OCI-M1 (cell line): ENCODE measurements around the gene C1QB.
"Not testable (repeated sequence)": the region's sequence is repeated elsewhere in the genome, so short reads cannot be mapped to it uniquely, and the experiment has no call there.

Experiments
- DNase-seq: peaks from one replicate; lab custom pipeline; 2025; lab: John Stamatoyannopoulos, UW

The C1QB gene

DNA sequence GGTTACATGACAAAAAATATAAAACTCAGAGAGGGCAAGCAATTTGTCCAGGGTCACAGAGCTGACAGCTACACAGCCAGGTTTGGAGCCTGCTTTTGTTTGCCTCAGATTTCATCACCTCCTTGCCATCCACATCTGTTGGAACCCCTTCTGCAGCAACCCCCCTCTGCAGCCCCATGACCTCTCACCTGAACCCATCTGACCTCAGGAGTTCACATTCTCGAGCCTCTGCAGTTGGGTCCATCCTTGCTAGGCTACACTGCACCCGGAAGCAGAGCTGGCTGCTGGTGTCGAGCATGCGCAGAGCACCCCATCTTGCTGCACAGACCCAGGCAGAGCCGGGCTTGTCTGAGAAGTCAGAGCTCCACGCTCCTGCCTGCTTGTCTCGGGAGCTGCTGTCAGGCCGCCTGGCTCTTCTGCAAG lies 10.0 kb downstream of the C1QB start:
- DNase-seq: no peak

DNA sequence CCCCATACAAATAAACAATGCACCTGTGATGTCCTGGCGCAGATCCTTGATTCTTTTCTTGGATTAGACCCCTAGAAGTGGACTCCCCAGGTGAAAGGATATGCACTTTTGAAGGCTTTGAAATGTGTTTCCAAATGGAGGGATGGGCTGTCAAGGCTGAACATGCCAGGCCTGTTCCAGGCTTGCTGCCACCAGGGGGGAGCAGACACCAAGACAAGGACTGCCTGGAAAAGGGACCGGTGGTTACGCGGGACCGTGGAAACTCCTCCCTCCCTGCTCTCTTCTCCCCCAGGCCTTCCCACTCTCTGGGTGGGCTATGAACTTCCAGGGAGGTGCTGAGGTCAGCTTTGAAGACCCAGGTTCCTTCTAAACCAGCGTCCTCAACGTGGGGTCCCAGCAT lies 12.7 kb downstream of the C1QB start:
- no peak for DNase-seq

DNA sequence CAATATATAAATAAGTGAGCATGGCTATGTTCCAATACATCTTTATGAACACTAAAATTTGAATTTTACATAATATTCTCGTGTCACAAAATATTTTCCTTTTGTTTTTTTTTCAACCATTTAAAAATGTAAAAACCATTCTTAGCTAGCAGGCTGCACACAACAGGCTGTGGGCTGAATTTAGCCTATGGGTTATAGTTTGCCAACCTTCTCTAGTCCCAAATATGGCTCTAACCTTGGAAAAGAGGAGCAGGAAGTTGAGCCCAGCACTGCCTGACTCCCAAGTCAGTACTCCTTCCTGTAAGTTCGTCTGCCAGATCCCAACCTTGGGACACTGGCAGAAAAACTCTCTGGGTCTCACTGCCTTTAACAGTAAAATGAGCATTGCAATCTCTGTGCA lies 13.4 kb downstream of the C1QB start:
- DNase-seq: no peak

DNA sequence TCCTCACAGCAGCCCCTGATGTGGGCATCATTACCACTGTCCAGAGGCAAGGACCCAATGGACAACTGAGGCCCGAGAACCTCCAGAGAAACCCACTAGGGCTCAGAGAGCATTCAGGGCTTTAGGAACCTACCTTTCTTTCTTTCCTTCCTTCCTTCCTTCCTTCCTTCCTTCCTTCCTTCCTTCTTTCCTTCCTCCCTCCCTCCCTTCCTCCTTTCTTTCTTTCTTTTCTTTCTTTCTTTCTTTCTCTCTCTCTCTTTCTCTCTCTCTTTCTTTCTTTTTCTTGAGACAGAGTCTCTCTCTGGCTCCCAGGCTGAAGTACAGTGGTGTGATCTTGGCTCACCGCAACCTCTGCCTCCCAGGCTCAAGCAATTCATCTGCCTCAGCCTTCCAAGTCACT lies 15.8 kb downstream of the C1QB start:
- not testable (repeated sequence) for DNase-seq

DNA sequence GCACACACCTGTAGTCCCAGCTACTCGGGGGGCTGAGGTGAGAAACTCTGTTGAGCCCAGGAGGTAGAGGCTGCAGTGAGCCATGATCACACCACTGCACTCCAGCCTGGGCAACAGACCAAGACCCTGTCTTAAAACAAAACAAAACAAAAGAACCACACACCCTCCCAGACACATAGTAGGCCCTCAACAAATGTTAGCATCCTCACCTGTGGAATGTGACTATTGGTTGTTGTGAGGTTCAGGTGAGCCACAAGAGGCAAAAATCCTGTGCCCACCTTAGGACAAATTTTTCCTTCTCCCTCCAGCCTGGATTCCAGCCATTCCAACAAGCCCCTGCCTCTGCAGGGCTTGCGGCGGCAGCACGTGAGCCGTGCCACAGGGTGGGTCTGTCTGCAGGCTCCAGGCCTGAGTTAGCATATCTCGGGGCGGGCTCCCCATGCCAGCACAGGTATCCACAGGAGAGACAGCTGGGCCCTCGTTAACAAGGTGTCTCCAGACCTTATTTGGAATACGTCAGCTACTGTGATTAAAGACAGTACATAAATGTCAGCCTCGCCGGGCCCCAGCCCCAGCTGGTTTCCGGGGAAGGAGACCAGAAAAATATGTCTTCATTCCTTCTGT lies 17.4 kb downstream of the C1QB start:
- DNase-seq: no peak

DNA sequence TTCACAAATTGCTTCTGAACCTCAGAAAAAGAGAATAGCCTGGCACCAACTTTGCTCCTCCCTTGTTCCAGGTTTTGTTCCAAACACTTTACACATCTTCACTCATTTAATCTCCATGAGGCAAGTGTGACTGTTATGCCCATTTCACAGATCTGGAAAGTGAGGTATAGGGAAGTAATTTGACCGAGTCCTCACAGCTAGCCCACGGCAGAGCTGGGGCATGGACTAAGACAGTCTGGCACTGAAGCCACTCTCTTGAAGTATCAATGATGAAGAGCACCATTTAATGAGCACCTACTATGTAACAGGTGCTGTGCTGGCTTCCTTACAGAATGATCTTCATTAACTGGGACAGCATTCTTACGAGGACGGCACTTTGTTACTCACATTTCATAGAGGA lies 19.0 kb downstream of the C1QB start:
- no peak for DNase-seq

DNA sequence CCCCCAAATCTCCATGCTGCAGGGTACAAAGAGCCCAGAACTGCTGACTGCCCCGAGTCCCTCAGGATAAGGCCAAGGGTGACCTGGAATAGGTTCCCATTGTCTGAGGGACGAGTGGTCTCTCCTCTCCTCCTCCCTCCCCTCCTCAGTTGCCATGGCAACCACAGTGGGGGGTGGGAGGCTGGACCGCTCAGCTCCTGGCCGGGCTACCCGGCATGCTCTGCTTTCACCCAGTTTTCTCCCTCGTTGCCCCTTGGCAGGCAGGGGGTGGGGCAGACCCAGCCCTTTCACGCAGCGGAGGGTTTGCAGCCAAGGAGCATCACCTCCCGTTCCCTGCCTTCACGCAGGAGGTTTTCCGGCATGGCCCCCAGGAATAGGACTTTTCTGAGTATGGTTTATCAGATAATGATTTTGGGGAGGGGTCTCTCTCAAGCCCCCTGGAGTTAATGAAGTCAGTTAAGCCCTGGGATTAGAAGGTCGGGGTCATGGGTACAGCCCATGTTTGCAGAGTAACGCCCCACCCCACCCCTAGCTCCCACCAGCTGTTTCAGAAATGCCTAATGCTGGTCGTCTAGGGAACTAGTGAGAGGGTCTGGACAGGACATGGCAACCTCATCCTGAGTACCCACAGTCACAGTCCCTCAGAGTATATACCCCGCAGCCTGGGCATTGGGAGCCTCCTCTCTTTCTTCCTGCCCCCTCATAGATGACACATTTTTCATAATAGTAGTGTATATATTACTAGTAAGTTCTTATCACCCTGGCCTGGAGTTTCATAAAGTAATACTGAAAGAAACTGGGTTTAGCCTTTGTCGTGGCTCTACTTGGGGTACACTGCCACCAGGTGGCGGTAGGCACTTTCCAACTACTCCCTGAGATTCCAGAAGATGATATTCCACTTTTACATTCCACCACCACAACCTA lies 20.7 kb downstream of the C1QB start:
- peak; percentile 61 for DNase-seq

DNA sequence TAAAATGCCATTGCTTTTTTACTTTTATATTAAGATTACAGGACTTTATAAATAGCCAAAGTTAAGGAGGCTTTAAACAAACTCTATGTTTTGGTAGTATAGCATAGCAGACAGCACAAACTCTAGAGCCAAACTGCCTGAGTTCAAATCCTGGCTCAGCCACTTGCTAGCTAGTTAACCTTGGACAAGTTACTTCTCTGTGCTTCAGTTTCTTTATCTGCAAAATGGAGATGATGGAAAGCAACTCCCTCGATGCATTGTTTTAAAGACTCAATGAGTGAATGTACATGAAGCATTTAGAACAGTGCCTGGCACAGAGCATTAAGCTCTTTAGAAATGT lies 21.3 kb downstream of the C1QB start:
- no peak for DNase-seq

DNA sequence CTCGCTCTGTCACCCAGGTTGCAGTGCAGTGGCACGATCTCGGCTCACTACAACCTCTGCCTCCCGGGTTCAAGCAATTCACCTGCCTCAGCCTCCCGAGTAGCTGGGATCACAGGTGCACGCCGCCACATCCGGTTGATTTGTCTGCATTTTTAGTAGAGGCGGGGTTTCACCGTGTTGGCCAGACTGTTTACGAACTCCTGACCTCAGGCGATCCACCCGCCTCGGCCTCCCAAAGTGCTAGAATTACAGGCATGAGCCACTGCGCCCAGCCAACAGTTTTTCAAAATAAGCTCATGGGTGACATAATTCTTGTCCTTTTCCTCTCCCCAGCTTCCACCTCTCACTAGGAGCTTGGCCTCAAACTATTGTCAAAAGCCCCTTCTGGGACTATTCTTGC lies 23.1 kb downstream of the C1QB start:
- DNase-seq: not testable (repeated sequence)

DNA sequence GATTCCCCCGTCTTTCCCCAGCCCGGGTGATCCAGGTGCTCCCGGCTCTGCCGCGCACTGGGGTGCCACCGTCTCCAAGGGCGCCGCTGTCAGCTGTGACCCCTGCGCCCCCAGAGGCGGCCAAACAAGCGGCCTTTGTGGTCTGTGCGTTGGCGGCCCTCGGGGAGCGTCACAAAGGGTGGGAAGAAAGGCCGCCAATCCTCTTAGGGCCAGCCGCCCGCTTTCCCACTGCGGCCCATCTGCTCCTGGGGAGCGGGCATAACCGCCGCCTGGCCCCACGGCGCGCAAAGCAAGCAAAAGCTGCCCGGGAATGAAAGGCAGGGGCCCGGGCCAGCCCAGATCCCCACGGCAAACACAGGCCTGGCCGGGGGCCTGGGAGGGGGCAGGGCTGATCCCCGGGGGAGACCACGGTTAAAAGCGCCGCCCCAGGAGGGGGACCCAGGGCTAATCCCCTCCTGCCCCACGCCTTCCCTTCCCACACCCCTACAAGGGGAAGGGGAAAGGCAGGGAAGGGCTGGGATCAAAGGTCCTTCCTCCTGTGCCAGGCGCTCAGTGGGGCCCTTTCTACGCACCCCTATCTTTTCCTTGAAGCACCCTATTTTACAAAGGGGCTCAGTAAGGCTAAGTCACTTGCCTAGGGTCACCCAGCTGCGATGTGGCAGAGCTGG lies 24.0 kb downstream of the C1QB start:
- DNase-seq: no peak

DNA sequence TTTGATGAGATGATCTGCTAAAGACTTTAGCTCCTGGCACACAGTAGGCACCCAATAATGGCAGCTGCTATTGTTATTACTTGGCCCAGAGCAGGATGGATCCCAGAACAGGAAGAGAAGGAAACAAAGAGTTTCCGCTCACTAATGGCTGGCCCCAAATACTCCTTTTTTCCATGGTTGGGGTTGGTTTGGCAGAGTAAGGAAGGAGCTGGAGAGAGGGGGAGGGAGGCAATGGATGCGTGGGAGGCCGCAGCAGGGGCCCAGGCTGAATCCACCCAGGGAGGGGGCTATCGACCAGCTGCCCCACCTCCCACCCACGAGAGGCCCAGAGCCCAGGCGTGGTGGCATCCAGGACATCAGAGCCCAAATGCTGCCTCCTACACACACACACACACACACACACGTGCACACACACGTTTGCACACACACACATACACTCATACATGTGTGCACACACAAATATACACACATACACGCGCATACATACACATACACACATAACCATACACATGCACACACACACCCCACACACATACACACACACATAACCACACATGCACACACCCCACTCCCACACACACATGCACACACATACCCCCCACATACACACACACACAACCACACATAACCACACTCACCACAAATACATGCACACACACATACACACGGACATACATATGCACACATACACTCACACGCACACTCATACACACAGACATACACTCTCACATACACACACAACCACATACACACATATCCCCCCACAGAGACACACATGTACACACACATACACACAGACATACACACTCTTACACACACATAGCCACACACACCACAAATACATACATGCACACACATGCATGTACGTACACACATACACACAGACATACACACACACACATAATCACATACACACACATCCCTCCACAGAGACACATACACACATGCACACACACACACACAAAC lies 25.2 kb downstream of the C1QB start:
- DNase-seq: no peak

DNA sequence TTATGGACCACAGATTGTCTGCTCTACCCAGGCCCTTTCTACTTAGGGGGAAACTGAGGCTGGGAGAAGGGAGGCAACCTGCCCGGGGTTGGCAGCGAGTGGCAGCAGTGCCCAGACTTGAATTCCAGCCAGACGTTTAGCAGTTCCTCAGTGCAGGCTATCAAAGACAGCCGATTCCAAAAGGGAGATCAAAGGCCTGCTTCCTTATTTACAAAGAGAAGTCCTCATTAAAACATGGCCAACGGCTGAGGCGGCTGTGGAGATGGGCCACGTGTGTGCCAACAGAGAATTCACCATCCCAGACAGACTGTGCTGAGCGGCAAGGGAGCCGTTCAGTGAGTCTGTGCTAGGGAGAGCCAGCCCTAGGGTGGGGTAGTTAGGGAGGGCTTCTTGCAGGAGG lies 27.7 kb downstream of the C1QB start:
- no peak for DNase-seq

DNA sequence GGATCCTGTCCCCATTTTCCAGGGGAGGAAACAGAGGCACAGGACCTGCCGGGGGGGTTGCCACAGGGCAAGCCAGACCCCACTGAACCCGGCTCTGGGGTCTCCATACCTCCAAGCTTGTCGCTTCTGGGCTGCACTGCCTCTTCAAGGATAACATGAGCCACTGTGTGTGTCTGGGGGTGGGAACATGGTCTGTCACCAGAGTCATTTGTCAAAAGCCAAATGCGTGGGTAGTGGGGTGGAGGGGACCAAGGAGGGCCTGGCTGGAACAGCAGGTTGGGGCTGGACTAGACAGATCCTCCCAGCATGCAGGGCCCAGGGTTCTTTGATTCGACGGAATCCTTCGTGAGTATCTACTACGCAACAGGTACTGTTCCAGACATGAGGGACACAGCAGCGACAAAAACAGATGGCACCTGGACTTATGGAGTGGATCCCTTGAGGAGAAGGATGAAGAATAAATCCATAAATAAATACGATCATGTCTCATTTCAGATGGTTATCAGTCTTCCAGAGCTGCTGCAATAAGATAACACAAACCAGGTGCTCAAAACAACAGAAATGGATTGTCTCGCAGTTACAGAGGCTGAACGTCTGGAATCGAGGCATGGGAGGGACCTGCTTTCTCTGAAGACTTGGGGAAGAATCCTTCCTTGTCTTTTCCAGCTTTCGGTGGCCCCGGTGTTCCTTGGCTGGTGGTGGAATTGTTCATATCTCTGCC lies 28.7 kb downstream of the C1QB start:
- DNase-seq: no peak

DNA sequence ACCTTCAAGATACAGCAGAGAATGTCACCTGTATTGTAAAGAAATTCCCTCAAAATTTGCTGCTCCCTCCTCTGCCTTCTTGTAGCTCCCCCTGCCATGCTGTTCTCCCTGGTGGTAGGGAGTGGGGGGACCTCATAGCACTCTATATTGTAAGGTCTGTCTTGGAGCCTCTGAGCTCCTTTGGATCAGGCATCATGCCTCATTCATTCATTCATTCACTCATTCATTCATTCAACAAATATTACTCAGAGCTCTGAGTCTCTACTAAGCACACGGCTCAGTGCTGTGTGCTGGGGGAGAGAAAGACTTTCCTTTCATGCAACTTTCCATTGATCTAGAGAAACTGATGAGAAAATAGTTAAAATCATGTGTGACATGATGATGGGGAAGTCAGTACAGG lies 30.5 kb downstream of the C1QB start:
- DNase-seq: no peak

DNA sequence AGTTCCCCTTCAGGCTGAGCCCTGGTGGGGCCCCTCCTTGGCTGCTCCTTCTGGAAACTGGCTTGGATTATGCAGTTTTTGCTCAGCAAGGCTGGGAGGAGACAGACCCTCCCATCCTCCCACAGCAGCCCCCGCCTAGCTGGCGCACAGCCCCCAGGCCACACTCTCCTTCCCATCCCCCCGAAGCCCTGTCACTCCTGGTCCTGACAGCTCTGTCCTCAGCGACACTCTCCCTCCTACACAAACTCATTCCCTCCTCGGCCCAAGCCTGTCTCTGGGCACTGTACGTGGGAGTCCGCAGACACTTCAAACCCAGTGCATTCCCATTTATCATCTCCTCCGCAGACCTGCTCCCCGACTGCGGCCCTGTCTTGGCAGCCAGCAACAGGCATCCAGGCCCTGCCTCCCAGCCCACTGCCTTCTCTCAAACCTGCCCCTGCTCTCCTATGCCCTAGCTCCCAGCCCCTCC lies 32.6 kb downstream of the C1QB start:
- DNase-seq: no peak

DNA sequence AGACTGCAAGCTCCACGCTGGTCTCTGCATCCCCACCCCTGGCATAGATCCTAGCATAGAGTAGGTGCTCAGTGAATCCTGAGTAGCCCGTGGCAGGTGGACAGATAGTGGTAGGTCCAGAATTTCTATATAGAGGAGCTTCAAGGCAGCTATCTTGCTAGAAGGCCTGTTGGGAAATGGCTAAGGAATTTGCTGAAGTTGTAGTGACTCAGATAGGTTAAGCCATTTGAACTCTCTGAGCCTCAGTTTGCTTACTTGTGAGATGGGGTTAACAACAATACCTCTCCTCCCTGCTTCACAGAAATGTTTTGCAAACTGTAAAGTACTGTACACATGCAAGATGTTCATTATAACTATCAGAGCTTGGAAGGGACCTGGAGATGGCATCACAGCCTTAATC lies 34.2 kb downstream of the C1QB start:
- no peak for DNase-seq

DNA sequence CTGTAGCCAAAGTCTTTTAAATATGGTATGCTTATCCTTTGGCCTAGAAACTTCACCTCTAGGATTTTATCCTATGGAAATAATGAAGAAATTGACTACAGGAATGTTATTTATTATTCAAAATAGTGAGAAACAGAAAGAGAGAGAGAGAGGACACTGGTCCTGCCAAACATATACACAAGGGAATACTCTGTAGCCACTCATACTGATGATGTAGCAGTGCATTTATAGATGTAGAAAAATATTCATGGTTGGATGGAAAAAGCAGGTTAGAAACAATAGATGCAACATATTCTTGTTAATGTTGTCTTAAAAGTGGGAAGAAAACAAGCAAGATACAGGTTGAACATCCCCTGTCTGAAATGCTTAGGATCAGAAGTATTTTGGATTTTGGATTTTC lies 35.4 kb downstream of the C1QB start:
- no peak for DNase-seq

DNA sequence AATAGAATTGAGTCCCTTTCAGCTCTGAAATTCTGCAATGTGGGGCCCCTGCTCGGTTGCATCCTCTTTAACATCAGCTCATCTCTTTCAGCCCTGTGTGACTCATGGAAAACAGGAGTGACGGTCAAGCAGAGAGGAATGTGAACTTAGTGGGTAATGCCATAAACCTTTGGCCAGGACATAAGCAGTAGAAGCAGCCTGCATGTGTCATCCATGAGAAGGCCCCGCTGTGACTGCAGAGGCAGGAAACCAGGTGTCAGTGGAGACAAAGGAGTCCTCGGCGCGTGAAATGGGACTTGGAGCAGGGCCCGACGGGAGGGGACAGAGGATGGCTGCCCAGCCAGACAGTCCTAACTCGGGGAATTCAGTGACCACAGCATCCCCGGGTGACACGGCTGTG lies 36.5 kb downstream of the C1QB start:
- DNase-seq: no peak

DNA sequence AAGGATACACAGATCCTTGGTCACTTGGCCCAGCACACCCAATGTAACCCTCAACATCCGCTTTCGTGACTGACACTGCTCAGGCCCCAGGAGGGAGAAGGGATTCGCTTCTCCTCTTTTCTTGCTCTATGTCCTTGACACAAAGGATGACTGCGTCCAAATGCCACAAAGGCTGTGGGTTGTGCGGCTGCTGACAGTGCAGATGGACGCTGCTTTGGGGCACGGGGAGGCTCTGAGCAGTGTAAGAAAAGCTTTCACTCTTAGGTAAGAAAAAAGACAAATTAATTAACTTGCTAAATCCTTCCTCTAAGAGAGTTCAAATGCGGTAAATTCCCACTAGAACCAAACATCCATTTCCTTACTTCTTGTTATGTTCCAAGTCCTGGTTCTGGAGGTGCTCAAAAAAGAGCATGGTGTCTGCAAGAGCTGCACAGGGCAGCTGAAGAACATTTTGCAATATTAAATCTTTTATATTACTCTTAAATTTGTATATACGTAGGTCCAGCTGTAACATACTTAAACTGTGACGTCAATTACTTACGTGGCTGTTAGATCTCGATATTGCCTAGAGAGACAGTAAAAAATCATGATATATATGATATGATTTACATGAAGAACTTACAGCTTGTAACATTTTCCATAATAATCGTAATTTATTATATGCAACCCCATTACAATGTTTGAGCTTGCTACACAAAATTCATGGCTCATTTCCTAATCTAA lies 38.2 kb downstream of the C1QB start:
- no peak for DNase-seq

DNA sequence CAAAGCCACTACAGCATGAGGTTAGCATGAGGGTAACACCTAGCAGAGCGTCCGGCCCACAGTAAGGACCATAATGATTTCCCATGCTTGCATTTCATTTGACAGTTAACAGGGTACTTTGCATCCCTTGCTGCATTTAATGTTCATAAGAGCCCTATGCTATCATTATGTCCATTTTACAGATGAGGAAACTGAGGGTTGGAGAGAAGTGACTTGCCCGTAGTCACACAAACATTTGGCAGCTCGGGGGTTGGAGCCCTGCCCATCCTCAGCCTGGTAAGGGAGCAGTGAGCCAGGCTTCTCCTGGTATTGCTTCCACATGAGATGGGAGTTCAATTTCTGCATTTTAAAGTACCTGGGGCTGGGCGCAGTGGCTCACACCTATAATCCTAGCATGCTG lies 41.1 kb downstream of the C1QB start:
- DNase-seq: no peak

DNA sequence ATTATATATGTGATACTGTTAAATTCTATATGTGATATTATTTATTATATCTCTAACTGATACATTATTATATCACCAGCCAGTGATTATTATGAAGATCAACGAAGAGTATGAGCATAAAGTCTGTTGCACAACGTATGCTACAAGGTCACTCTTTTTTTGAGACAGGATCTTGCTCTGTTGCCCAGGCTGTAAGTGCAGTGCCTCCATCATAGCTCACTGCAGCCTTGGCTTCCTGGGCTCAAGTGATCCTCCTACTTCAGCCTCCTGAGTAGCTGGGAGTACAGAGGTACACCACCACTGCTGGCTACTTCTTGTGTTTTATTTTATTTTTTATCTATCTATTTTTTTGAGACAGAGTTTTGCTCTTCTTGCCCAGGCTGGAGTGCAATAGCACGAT lies 43.6 kb downstream of the C1QB start:
- no peak for DNase-seq
